B cell (primary cell): Measurements from ENCODE around the gene MRPL17. TPM values are rescaled to one million over a fixed set of nuclear protein-coding genes. Genes with fewer than 3 reads are reported as not detected.

Experiments used
- ATAC-seq: fragments of 200-7000 bp; cut with Tn5 transposase; one replicate; pipeline ENCODE4 v1.10.0; 2021; ENCODE audit warnings: low read depth, mild to moderate bottlenecking, moderate number of reproducible peaks, moderate library complexity
- CTCF ChIA-PET: fragments of 350-600 bp; sonication (Branson Sonifier 250); formaldehyde crosslinking; loops from one replicate; lab custom pipeline; 2021; ENCODE audit warnings: antibody characterized with exemption, inconsistent platforms; lab: Charles Lee
- POLR2A ChIA-PET: fragments of 350-600 bp; sonication (Branson Sonifier 250); formaldehyde crosslinking; loops from one replicate; lab custom pipeline; 2021; ENCODE audit warnings: antibody characterized with exemption; lab: Charles Lee
- DNase-seq: peaks from one replicate; pipeline ENCODE4 v3.0.0; 2013
- H2AFZ ChIP-seq: 2 replicates; pipeline ENCODE4 v1.6.1; 2012; ENCODE audit warnings: mild to moderate bottlenecking, low read depth, low read length; ENCODE audit not compliant: insufficient read depth, poor library complexity, severe bottlenecking
- H3K27ac ChIP-seq, 2 donors: 1 replicate in 1 of 2; 2 replicates in 1 of 2; pipeline ENCODE4 v1.5.1; 2012 to 2013; ENCODE audit warnings: low read length in 2 of 2, mild to moderate bottlenecking in 2 of 2, moderate library complexity in 1 of 2
- H3K27me3 ChIP-seq, 4 experiments: fragments of 200-600 bp in 1 of 4; sonication (generic) in 1 of 4; replicated peaks in 1 of 4; 1 replicate in 2 of 4; 2 replicates in 2 of 4; pipeline versions ENCODE4 v1.6.1 to v1.7.0; 2013 to 2016; ENCODE audit warnings: low read length in 3 of 4, mild to moderate bottlenecking in 2 of 4, mixed read lengths in 1 of 4, moderate library complexity in 1 of 4; ENCODE audit not compliant: insufficient read depth in 4 of 4, control insufficient read depth in 3 of 4; ENCODE audit errors: control extremely low read depth in 1 of 4
- H3K36me3 ChIP-seq, 2 experiments: replicated peaks in 1 of 2; 1 replicate in 1 of 2; 2 replicates in 1 of 2; pipeline versions ENCODE4 v1.6.1 to v1.7.1; 2013; ENCODE audit warnings: low read length in 1 of 2; ENCODE audit not compliant: insufficient read depth in 2 of 2, control insufficient read depth in 1 of 2; ENCODE audit errors: control extremely low read depth in 1 of 2, extremely low read depth in 1 of 2
- H3K4me1 ChIP-seq, 2 donors: fragments of 200-600 bp in 1 of 2; sonication (generic) in 1 of 2; 1 replicate in 1 of 2; 2 replicates in 1 of 2; pipeline versions ENCODE4 v1.5.1 to v1.6.1; 2013 to 2017; ENCODE audit warnings: low read length in 2 of 2; ENCODE audit not compliant: control insufficient read depth in 2 of 2, insufficient read depth in 2 of 2
- H3K4me2 ChIP-seq: replicated peaks from 2 replicates; pipeline ENCODE3; 2012; ENCODE audit warnings: mild to moderate bottlenecking, low read depth, low read length; ENCODE audit not compliant: poor library complexity, severe bottlenecking
- H3K4me3 ChIP-seq, 5 experiments: fragments of 200-600 bp in 1 of 5; sonication (generic) in 1 of 5; 1 replicate in 3 of 5; 2 replicates in 2 of 5; pipeline versions ENCODE4 v1.5.1 to v1.7.0; 2011 to 2016; ENCODE audit warnings: low read length in 4 of 5, mild to moderate bottlenecking in 4 of 5, low read depth in 2 of 5, control low read depth in 1 of 5, moderate library complexity in 1 of 5; ENCODE audit not compliant: insufficient read depth in 1 of 5; ENCODE audit errors: control extremely low read depth in 1 of 5, extremely low read depth in 1 of 5
- H3K79me2 ChIP-seq: fragments of 200-600 bp; sonication (generic); one replicate; pipeline ENCODE4 v1.6.0; 2016; ENCODE audit warnings: low read length; ENCODE audit not compliant: control insufficient read depth, insufficient read depth
- H3K9ac ChIP-seq: fragments of 200-600 bp; sonication (generic); 2 replicates; pipeline ENCODE4 v1.6.1; 2017; ENCODE audit warnings: mild to moderate bottlenecking, low read length, moderate library complexity
- H3K9me3 ChIP-seq, 3 donors: one replicate each; pipeline versions ENCODE4 v1.6.1 to v1.7.1; 2013; ENCODE audit warnings: low read length in 2 of 3; ENCODE audit not compliant: control insufficient read depth in 2 of 3, insufficient read depth in 1 of 3; ENCODE audit errors: control extremely low read depth in 1 of 3
- H4K20me1 ChIP-seq: 2 replicates; pipeline ENCODE4 v1.6.0; 2012; ENCODE audit warnings: mild to moderate bottlenecking, low read length; ENCODE audit not compliant: insufficient read depth, control insufficient read depth, poor library complexity, severe bottlenecking
- H3K27ac Mint-ChIP-seq: one replicate; pipeline ENCODE4 v1.8.0; 2021; ENCODE audit warnings: mixed read lengths
- H3K27me3 Mint-ChIP-seq: one replicate; pipeline ENCODE4 v1.8.0; 2021; ENCODE audit warnings: mixed read lengths
- H3K4me1 Mint-ChIP-seq: one replicate; pipeline ENCODE4 v1.8.0; 2021; ENCODE audit warnings: mixed read lengths
- H3K4me3 Mint-ChIP-seq: one replicate; pipeline ENCODE4 v1.8.0; 2021; ENCODE audit warnings: mixed read lengths
- H3K9me3 Mint-ChIP-seq: one replicate; pipeline ENCODE4 v1.8.0; 2022; ENCODE audit warnings: mixed read lengths; ENCODE audit not compliant: insufficient read depth
- CTCF ChIP-seq: fragments of 200-600 bp; IDR thresholded peaks from one replicate; pipeline ENCODE4 v1.8.0; 2022; ENCODE audit warnings: antibody characterized with exemption, mild to moderate bottlenecking
- EZH2 ChIP-seq: IDR thresholded peaks from 2 replicates; pipeline ENCODE4 v1.6.1; 2012; ENCODE audit warnings: borderline replicate concordance, low read depth, mild to moderate bottlenecking, moderate library complexity, low read length; ENCODE audit not compliant: insufficient read depth, poor library complexity, severe bottlenecking
- WGBS: methylation state at CpG from one replicate; pipeline ENCODE4 v1.1.5; 2013; ENCODE audit warnings: missing lambda C conversion rate; ENCODE audit not compliant: insufficient coverage; 5-methylcytosine and 5-hydroxymethylcytosine counted together
- intact Hi-C: fragments of 100-400 bp; cut with micrococcal nuclease; formaldehyde crosslinking; loops from one replicate; pipeline ENCODE4 v1.10.0; 2022
- polyA plus RNA-seq: library from polyadenylated mRNA; depleted of rRNA; stranded (reverse); fragments of >200 nt; gene quantifications from 2 replicates; pipeline ENCODE4 v1.2.3, GENCODE V29; 2012
- total RNA-seq, 2 donors: library from RNA; stranded (reverse); fragments of 120-200 nt in 1 of 2; gene quantifications; 1 replicate in 1 of 2; 2 replicates in 1 of 2; pipeline versions ENCODE4 v1.2.3 to v1.2.4, GENCODE V29; 2013 to 2022

Gene MRPL17
- total and polyA plus RNA-seq, 2 donors (not counting 1 experiment from before 2014, with no cell fraction given) = 9.9 to 18.2 TPM

- CTCF ChIA-PET = interaction anchor here (0.8 to 1.0 kb wide), 2 partner anchors 9 to 317 kb away, joined by 4 to 7 read pairs; no protein-coding TSS in a partner anchor
- H3K27me3 ChIP-seq = peaks cover 0 to 19% (median 12%) of the 10 kb centered on the region in 4 experiments
- peaks cover 10 to 12% of the 10 kb centered on the region in 2 donors for H3K4me1 ChIP-seq
- intact Hi-C loops = no loop called here
- Mint-ChIP-seq H3K27me3 (peaks cover 13% of the 10 kb centered on the region), H3K9me3 (no peaks in the 10 kb centered on the region), H3K27ac (no peak overlapping the region), H3K4me1 (peaks cover 9% of the 10 kb centered on the region), H3K4me3 (no peak overlapping the region)
- no peaks in the 10 kb centered on the region for H3K79me2 ChIP-seq
- TF ChIP-seq CTCF = no peak
- TF ChIP-seq EZH2 = no peak
- no peaks in the 10 kb centered on the region for H3K9me3 ChIP-seq
- POLR2A ChIA-PET = no interaction called here
- H3K27ac ChIP-seq = no peak overlapping the region
- no peak overlapping the region for H3K4me2 ChIP-seq
- H2AFZ ChIP-seq = no peak overlapping the region
- ATAC-seq (no peak), DNase-seq (no peak)
- H4K20me1 ChIP-seq = no peaks in the 10 kb centered on the region
- H3K4me3 ChIP-seq = no peak overlapping the region
- H3K9ac ChIP-seq = no peak overlapping the region
- no peaks in the 10 kb centered on the region for H3K36me3 ChIP-seq
Measured at GRCh38 chr11:6658647-6659046, 24.5 kb downstream of the MRPL17 start.

- Mint-ChIP-seq H3K27ac (no peak overlapping the region), H3K9me3 (no peaks in the 10 kb centered on the region), H3K4me1 (peaks cover 9% of the 10 kb centered on the region), H3K27me3 (peaks cover 13% of the 10 kb centered on the region), H3K4me3 (peak overlapping the region; percentile 72)
- intact Hi-C loops = no loop called here
- Histone ChIP-seq H3K79me2 (no peaks in the 10 kb centered on the region), H4K20me1 (no peaks in the 10 kb centered on the region), H3K36me3 (no peaks in the 10 kb centered on the region), H3K4me1 (peaks cover 10 to 12% of the 10 kb centered on the region in 2 donors), H3K4me3 (no peak overlapping the region), H3K9me3 (no peaks in the 10 kb centered on the region), H3K9ac (no peak overlapping the region), H2AFZ (no peak overlapping the region), H3K27ac (no peak overlapping the region), H3K27me3 (peaks cover 0 to 19% (median 12%) of the 10 kb centered on the region in 4 experiments), H3K4me2 (no peak overlapping the region)
- WGBS = no CpG with 5 or more reads among the region's 1 CpG
- no peak for TF ChIP-seq CTCF
- no peak for TF ChIP-seq EZH2
- POLR2A ChIA-PET = no interaction called here
- DNase-seq (no peak), ATAC-seq (no peak)
- CTCF ChIA-PET = interaction anchor here (1.1 to 2.5 kb wide), 3 partner anchors 10 to 45 kb away, joined by 5 to 14 read pairs (median 6); partner anchors contain the start of gene TAF10
Measured at GRCh38 chr11:6657346-6657745, 25.8 kb downstream of the MRPL17 start.
